AG04450 (cell line): ENCODE measurements around the gene DAZL. TPM values are rescaled to one million over a fixed set of nuclear protein-coding genes. Genes with fewer than 3 reads are reported as not detected.

Source experiments
- CTCF ChIA-PET: fragments of 300-600, 350-600 bp; formaldehyde crosslinking; extraction: SDS; loops from one replicate; lab custom pipeline; 2022; ENCODE audit warnings: antibody characterized with exemption, inconsistent platforms; lab: Charles Lee
- POLR2A ChIA-PET: fragments of 350-600 bp; formaldehyde crosslinking; extraction: SDS; loops from one replicate; lab custom pipeline; 2021; ENCODE audit warnings: antibody characterized with exemption, inconsistent platforms; lab: Yijun Ruan, JAX
- DNase-seq: peaks from one replicate; pipeline ENCODE4 v3.0.0-alpha.2; 2011; ENCODE audit warnings: low read depth, low spot score
- H3K27ac ChIP-seq: one replicate; pipeline ENCODE4 v1.5.1; 2012; ENCODE audit warnings: low read depth, low read length, control low read depth
- H3K27me3 ChIP-seq: one replicate; pipeline ENCODE4 v1.6.0; 2012; ENCODE audit warnings: low read length; ENCODE audit not compliant: control insufficient read depth, insufficient read depth
- H3K4me3 ChIP-seq: 2 replicates; pipeline ENCODE4 v1.5.1; 2011; ENCODE audit warnings: mild to moderate bottlenecking, low read depth, low read length, control low read depth
- H3K9me3 ChIP-seq: 2 replicates; pipeline ENCODE4 v1.5.1; 2012; ENCODE audit warnings: low read length; ENCODE audit not compliant: control insufficient read depth, insufficient read depth
- polyA plus RNA-seq: library from polyadenylated mRNA; depleted of rRNA; stranded (reverse); fragments of >200 nt; gene quantifications from 2 replicates; pipeline ENCODE4 v1.2.3, GENCODE V29; 2011
- TF ChIP-seq, protein P1 (sequence below): IDR thresholded peaks from 2 replicates; pipeline ENCODE4 v1.5.1; 2011; ENCODE audit warnings: low read depth, low read length, control low read depth, inconsistent platforms

DAZL gene
- polyA plus RNA-seq, 1 experiment, result not detected

DNA sequence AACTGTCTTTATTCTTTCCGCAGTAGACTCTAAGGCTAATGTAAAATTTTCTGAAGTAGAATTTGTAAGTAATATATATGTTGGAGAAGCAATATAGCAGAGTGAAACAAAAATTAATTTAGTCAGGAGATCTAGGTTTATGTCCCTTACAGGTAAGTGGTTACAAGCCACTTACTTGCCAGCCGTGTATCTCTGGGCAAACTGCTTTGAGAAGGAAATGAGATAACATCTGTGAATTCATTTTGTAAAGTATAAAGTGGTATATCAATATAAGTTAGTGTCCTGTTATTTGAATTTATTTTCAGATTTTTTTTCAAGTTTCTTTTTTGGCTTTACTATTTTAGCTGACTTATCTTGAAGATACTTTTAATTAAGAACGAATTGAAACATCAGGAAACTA is 5.5 kb downstream of the DAZL start:
- Histone ChIP-seq H3K27ac (no peak overlapping the region), H3K9me3 (peaks cover 5% of the 10 kb centered on the region; the same call in 1 of the 2 replicates), H3K27me3 (no peaks in the 10 kb centered on the region), H3K4me3 (no peak overlapping the region)
- DNase-seq, result no peak
- ChIA-PET POLR2A (no interaction called here), CTCF (interaction anchor here (4.0 to 6.4 kb wide), 3 partner anchors 309 to 815 kb away, joined by 32 to 74 read pairs (median 38); no protein-coding TSS in a partner anchor)
- TF ChIP-seq, protein P1, sequence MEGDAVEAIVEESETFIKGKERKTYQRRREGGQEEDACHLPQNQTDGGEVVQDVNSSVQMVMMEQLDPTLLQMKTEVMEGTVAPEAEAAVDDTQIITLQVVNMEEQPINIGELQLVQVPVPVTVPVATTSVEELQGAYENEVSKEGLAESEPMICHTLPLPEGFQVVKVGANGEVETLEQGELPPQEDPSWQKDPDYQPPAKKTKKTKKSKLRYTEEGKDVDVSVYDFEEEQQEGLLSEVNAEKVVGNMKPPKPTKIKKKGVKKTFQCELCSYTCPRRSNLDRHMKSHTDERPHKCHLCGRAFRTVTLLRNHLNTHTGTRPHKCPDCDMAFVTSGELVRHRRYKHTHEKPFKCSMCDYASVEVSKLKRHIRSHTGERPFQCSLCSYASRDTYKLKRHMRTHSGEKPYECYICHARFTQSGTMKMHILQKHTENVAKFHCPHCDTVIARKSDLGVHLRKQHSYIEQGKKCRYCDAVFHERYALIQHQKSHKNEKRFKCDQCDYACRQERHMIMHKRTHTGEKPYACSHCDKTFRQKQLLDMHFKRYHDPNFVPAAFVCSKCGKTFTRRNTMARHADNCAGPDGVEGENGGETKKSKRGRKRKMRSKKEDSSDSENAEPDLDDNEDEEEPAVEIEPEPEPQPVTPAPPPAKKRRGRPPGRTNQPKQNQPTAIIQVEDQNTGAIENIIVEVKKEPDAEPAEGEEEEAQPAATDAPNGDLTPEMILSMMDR, result no peak

DNA sequence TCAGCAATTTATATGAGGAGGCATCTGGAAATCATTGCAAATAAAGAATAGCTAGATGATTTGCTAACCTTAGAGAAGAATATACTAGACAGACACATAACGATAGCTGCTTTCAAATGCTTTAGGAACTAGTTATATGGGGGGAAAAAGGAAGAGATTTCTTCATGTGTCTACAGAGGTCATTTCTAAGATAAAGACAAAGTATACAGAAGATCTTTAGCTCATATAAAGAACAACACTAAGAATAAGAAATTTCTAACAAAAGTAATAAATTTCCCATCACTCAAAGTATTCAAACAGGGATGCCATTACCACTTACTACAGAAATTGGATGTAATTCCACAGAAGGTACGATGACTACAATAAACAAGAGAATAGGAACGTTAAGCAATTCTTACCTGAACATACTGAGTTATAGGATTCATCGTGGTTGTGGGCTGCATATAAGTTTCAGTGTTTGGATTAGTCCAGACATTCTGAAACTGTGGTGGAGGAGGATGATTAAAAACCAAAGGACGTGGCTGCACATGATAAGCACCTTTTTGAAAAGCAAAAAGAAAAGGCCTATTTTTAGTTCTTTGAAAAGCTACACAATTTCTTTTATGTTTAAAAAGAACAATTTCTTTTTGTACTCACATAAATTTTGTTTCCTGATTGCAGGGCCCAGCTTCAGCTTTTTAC is 8.7 kb downstream of the DAZL start:
- Histone ChIP-seq H3K27ac (no peak overlapping the region), H3K9me3 (no peaks in the 10 kb centered on the region), H3K27me3 (peaks cover 2% of the 10 kb centered on the region), H3K4me3 (no peak overlapping the region)
- CTCF ChIA-PET, result interaction anchor here (0.6 to 6.4 kb wide), 6 partner anchors 9 to 1244 kb away, joined by 3 to 32 read pairs (median 4); no protein-coding TSS in a partner anchor
- DNase-seq, result no peak
- TF ChIP-seq, protein P1, result no peak
- POLR2A ChIA-PET, result no interaction called here

DNA sequence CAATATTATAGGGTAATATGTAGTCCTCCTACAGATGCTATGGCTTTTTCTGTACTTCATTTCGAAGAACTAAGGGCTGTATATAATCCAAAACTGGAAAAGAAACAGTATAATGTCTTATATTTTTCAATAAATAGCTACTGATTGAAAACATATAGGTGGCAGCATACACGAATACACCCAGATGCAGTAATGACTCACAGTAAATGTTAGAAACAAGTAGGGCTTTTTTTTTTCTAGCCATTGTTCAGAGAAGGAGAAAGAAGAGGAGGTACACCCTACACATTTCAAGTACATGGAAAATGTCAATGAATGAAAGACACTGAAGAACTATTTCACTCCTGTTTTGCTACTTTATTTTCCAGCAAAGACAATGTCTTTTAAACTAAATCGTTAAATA is 9.4 kb downstream of the DAZL start:
- H3K27ac ChIP-seq, result no peak overlapping the region
- no peak for DNase-seq
- H3K27me3 ChIP-seq, result peaks cover 2% of the 10 kb centered on the region
- no peak overlapping the region for H3K4me3 ChIP-seq
- TF ChIP-seq, protein P1, result no peak
- H3K9me3 ChIP-seq, result no peaks in the 10 kb centered on the region
- ChIA-PET CTCF (interaction anchor here (0.6 to 6.4 kb wide), 3 partner anchors 39 to 1245 kb away, joined by 3 to 32 read pairs (median 4); no protein-coding TSS in a partner anchor), POLR2A (no interaction called here)

DNA sequence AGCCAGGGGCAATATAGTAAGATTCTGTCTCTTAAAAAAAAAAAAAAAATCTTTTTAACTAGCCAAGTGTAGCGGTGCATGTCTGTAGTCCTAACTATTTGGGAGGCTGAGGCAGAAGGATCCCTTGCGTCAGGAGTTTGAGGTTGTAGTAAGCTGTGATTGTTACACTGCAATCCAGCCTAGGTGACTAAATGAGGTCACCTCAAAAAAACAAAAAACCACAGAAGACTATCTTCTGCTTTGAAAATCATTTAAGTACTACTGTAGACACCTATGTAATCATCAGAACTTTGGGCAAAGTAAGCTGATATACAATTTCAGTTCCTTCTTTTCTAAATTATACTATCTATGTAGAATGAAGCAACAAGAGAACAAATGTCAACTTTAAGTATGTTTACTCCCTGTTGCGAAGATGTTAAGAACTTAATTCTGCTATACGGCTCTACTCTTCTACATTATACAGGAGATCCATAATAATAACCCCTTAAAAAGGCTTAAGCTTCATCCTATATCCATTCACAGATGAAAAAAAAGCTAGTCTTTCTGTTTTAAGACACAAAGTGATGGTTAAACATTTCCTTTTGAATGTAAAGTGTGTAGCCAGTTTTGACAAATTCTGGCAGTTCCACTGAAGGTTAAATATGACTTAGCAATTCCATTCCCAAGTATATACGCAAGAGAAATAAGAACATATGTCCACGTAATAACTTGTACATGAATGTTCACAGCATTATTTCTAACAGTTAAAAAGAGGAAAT is 15.2 kb downstream of the DAZL start:
- CTCF ChIA-PET, result interaction anchor here (0.7 kb wide), 1 partner anchor 11 kb away, joined by 3 read pairs; no protein-coding TSS in a partner anchor
- POLR2A ChIA-PET, result no interaction called here

More for the DNA sequence above, 15.2 kb downstream of the DAZL start:
- H3K27ac ChIP-seq, result no peak overlapping the region
- DNase-seq, result no peak
- H3K27me3 ChIP-seq, result peaks cover 2% of the 10 kb centered on the region
- H3K4me3 ChIP-seq, result no peak overlapping the region
- TF ChIP-seq, protein P1, result no peak
- H3K9me3 ChIP-seq, result no peaks in the 10 kb centered on the region
